T-helper 22 cell (primary cell): ENCODE results near the gene CNGB1.

Source experiments
- DNase-seq: peaks from one replicate; pipeline ENCODE4 v3.0.0-alpha.2; 2020; ENCODE audit warnings: low read depth

CNGB1 gene

DNA sequence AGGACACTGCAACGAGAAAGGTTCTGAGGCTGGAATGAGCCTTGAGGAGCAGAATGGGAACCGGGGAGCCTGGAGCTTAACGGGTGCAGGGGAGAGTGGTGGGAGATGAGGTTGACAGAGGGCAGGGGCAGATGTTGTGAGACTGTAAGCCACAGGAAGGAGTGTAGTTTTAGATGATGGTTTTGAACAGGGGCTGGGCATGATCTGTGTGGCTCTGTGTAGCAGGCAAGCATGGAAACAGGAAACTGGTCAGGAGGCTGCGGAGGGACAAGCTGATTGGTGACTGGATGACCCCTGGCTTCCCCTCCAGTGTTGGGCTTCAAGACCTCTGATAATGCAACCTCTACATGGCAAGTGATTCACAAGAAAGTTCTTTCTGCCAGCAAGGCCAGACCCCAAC is 1.4 kb upstream of the CNGB1 start:
- DNase-seq: no peak

DNA sequence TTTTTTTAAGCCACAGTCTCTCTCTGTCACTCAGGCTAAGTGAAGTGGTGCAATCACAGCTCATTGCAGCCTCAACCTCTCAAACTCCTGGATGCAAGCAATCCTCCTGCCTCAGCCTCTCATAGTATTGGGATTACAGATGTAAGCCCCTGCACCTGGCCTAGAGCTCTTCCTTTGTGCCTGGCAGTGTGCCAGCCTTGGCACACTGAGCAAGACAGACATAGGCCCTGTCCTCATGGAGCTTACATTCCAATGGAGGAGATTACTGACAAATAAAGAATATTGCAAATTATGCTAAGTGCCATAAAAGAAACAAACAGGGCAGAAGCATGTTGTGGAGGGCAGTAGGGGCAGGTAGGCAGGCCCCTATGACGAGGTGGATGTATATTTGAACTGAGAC is 920 bp upstream of the CNGB1 start:
- no peak for DNase-seq

DNA sequence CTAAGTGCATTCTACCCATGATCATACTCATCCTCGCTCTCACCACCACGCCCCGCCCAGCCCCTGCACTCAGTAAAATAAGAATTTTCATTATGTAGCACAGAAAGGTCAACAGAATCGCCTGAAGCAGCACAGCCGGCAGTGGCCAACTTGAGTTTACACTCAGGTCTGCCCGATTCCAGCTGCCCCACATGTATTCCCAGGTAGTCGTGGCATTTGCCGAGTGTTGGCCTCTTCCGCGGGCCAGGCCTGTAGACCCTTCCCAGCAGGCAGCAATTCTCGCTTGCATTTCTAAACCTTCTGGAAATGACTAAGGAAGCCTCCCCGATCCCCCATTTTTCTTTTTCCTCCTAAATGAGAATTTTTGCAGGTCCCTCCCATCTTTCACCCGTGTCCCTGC is 609 bp downstream of the CNGB1 start:
- DNase-seq: no peak

DNA sequence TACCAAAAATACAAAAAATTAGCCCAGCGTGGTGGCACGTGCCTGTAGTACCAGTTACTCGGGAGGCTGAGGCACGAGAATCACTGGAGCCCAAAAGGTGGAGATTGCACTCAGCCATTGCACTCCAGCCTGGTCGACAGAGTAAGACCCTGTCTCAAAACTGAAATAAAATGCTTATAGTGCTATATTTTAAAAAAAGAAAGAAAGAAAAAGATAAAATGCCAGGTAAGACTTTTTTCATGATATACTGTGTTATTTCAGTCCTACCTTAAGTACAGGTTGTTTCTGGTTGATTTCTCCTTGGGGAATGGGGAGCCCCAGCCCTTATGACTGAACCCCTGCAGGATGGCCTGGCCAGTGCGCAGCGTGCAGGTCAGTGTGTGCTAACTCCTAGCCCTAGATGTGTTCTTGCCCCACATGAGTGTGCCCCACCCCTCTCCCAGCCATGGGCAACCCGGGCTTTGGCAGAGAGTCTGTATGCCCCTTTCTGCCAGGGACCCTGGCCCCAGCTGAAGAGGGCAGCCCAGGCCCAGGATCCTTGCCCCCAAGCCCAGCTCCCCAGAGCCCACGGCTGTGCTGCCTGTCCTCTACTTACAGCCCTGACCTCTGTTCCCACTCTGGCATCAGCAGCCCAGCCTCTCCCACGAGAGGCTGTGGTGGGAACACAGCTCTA is 1.3 kb downstream of the CNGB1 start:
- no peak for DNase-seq

DNA sequence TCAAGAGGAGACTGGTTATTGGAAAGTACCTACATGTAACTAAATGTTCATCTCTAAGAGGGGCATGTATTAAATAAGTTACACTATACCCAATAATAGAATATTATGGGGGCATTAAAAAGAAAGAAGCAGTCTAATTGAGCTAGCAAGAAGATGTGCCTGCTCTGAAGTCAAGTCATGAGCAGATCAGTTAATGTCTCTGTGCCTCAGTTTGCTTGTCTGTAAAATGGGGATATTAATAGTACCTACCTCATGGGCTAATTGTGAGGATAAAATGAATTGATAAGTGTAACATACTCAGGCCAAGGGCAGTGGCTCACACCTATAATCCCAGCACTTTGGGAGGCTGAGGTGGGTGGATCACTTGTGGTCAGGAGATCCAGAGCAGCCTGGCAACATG is 3.0 kb downstream of the CNGB1 start:
- no peak for DNase-seq

DNA sequence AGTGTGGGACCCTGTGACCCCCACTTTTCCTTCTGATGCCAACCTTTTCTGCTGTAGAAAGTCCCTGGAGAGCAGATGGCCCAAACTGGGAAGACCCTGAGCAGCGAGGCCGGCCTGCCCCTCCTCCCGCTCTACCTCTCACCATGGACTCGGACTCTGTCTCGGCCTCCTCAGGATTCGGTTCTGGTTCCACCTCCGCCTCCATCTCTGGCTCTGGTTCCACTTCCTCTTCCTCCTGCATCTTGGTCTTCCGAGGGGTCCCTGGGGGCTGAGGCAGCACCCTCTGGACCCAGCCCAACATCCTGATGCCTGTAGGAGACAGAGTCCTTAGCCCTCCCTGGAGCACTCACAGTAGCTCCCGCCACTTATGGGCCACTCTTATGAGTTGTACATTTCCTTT is 3.9 kb downstream of the CNGB1 start:
- no peak for DNase-seq

DNA sequence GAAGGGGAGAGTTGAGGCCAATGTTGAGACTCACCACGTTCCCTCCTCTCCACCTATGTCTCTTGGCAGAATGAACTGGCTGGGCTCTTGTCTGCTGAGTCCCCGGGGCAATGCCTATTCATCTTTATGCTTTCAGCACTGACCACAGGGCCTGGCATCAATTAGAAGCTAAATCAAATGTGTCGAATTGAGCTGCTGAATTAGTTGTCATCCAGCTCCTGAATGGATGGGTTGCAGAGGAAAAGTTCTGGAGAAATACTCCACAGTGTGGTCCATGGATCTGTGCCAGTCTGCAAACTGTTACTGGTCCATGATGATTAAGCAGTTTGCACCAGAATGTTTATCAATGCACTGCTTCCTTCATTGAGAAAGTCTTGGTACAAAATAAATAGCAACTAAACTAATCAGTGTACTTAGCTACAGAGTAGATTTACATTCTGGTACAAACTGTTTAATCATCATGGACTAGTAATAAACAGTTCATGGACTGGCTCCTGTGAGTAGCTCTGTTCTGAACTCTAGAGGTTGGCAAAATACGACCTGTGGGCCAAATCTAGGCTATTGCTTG is 4.6 kb downstream of the CNGB1 start:
- DNase-seq: no peak

DNA sequence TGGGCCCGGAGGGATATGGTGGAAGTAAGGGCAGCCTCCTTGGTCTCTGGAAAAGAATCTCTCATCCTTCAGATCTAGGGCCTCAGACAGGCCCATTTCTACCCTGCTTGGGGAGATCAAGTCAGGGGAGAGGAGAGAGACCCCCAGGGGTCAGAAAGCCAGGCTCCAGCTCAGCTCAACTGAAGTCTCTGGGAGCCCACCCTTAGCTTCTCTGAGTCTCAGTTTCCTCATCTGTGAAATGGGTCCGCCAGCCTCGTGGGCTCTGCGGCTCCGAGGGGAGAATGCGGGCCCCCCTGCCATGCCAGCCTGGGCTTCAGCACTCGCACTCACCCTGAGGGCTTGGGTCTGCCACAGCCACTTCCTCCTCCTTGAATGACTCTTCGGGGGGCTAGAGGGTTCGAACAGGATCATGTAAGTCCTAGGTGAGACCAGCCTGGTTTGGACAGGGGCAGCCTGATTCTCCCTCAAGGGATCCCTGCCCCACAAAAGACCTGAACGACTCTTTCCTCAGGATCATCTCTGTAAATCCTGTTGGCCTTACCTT is 6.7 kb downstream of the CNGB1 start:
- DNase-seq: no peak

DNA sequence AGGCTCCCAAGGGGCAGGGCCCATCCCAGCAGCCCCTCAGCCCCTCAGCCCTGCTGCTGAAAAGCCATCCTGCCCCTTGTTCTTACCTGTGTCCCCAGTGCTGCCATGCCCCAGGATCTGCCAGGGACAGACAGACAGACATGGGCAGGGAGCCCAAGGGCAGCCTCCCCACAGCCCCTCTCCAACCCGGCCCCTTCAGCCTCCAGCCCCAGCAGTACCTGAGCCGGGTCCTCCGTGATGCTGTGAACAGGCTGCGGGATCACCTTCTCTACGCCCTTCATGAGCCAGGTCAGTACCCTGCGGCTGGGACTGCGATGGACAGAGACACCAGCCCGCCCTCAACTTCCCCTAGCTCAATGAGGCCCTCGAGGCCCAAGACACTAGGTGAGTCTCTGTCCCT is 8.2 kb downstream of the CNGB1 start:
- DNase-seq: no peak

DNA sequence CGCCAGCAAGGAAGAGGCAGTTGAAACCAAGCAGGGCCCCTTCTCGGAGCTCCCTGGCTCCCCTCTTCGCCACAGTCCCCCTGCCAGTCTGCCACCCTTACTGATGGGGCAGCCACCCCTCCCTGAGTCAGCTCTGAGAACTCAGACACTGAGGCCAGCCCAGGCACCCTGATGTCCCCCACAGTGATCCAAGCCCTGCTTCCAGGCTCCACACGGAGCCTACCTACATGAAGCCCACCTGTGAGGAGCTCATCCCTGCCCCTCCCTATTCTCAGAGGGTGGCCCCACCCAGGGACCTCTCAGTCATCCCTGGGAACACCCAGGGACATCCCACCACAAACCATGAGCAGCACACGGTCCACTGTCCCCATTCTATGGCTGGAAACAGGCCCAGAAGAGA is 8.9 kb downstream of the CNGB1 start:
- no peak for DNase-seq

DNA sequence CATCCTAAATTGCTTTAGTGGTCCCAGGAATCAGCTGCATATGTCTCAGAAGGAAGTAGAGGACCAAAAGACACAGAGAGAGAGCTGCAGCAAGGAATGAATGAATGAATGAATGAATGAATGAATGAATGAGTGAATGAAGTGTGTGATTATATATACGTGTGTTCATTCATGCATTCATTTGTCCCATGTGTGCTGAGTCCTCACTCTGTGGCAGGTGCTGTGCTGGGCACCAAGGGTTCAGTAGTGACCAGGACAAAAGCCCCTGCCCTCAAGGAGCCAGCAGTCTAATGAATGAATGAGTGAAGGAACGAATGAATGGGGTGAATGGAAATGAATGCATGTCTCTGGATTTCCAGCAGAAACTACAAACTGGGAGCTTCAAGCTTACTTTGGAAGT is 9.4 kb downstream of the CNGB1 start:
- no peak for DNase-seq

DNA sequence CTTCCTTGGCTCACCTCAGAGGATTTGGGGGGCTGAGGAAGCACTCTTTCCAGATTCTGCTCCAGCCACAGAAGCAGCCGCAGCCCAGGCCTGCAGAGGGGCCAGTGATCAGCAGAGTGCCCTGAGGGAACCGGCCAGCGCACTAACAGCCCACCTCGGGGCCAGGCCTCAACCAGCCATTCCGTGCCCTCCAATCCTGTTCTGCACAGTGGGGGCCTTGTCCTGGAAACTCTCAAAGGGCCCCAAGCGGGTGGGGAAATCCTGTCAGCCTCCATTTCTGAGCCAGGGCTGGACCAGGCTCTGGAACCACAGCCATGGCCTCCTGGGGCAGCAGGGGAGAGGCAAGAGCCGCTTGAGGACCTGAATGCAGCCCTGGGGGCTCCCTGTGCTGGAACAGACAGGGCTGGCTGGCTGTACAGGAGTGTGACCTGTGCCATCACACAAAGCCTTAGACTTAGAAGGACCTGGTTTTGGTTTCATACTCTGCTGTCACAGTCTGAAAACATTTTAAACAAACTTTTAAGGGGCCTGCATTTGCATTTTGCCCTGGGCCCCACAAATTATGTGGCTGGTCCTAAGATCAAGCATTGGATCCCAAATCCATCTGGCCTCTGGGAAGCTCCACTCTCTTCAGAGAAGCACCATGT is 10.0 kb downstream of the CNGB1 start:
- no peak for DNase-seq

DNA sequence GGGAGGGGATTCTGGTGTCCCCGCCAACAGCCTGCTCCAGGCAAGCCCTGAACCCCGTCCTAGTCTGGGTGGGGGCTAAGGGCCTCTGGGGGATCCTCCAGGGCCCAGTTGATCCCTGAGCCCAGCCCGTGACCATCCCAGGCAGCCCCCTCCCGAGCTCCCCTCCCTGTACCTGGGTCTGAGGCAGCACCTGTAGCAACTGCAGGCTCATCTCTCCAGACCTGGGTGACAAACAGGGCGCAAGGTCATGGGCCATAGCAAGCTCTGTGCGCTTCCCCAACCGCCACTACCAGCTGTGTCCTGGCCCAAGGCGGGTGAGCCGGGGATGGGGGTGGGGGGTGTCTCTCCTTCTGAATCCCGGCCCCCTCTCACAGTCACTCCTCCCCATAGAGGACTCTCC is 10.6 kb downstream of the CNGB1 start:
- DNase-seq: no peak

DNA sequence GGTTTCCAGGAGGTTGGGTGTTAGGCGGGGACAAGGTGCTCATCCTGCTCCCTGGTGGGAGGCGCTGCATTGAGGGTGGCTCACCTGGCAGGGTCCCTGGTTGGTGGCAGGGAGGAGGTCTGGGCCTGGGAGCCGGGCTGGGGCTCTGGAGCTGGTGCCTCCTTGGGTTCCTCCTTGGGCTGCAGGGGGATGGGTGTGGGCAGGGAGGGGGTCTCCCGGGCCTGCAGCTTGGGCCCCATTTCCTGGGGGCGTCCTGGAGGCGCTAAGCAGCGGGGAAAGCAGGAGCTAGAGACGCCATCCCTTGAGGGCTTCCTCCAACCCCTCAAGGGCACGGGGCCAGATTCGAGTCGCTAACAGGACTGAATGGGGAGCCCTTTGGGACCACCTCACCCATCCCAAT is 11.1 kb downstream of the CNGB1 start:
- no peak for DNase-seq

DNA sequence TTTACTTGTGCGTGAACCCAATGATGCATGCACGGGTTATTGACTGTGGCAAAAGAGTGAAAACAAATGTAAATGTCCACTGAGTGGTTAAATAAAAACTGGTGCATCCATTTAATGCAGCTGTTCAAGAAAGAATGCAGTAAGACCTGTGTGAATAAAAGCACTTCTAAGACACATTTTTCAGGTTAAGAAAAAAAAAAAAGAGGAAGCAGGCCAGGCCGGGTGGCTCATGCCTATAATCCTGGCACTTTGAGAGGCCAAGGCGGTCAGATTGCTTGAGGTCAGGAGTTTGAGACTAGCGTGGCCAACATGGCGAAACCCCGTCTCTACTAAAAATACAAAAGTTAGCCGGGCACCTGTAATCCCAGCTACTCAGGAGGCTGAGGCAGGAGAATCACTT is 11.8 kb downstream of the CNGB1 start:
- no peak for DNase-seq

DNA sequence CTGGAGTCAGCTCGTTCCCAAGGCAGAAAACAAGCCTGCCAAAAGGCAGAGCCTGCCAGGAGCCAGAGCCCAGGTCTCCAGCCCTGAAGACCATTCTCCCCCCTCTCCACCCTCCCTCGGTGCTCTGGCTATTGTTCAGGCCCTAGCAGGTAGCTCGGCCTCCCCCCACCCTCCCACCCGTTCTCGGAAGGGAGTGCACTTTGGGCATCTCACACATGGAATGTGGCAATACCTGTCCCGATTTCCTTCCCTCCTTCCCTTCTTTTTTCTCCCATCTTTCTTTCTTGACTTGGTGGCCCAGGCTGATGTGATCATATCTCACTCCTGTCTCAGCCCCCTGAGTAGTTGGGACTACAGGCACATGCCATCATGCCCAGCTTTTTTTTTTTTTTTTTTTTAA is 12.4 kb downstream of the CNGB1 start:
- DNase-seq: no peak

DNA sequence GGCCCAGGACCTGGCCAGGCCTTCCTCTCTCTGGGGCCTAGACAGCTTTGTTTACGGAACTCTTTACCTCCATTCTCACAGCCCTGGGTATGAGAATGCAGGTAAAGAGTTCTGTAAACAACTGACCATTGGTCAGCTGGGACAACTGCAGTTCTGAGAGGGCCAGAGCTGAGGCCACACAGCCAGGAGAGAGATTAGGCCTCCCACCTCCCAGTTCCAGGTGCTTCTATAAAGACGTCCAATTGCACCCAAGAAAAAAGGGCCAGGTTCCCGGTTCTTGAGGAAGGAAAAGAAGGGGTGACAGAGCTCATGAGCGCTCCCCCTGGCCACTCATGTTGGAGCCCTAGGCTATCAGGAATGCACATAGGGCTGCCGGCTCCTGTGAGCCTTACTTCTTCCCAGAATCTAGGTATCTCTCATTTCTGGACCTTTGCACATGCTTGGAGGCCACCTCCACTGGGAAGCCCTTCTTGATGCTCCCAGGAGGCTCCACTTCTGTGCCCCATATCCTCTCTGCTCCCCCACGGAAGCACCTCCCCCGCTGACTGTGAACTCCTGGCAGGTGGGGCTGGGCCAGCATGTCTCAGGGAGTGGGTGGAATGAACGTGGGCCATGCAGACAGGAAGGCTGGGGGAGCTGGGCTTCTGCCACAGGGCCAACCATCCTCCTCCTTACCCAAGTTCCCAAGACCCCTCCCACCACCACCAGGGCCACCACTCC is 13.1 kb downstream of the CNGB1 start:
- no peak for DNase-seq

DNA sequence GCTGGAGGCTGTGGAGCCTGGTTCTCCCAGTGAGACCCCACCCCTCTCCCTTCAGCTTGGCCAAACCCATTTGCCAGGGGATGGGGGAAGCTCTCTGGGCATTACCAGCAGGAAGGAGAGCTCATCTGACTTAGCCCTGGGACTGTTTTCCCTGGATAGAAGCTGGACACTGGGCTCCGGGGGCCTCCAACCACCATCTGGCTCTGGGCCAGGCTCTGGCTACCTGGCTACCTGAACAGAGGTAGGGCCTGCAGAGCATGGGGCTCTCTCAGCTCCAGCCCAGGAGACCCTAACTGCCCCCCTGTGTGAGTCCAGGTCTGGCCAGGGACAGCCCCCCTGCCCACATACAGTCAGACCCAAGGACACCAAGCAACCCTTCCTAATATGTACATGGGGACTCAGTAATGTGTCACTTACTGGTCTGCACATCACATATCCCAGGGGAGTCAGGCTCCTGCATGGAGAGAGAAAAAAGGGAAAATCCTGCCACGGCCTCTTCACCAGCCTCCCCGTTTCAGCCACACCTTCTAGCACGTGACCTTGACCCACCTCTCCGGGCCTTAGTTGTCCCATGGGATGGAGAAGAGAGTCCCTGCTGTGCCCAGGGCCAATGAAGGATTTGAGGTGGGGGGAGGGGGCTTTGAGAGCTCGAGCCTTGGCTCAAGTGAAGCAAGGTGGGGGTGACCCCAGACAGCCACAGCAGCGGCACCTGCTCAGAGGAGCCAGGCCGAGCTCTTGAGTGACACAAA is 13.8 kb downstream of the CNGB1 start:
- no peak for DNase-seq

DNA sequence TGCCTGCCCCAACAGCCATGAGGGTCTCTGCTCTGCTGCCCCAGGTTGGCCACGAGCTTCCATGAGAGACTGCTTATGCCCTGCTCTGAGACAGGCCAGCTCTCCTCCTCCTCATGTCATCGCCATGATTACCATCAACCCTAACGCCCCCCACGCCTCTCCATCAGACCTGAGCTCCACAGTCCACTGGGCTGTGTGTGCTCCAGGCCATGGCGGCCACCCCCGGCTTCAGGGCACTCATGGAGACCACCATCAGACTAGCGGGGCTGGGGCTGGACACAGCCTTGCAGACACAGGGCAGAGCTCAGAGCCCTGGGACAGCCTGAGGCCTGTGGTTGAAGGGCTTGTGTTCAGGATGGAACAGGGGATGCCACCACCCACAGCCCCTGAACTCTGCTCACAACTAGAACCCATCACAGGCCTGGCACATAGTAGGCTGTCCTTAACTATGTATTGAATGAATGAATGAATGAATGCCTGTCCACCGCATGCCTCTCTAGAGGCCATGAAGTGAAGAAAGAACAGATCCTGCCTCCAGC is 14.6 kb downstream of the CNGB1 start:
- no peak for DNase-seq

DNA sequence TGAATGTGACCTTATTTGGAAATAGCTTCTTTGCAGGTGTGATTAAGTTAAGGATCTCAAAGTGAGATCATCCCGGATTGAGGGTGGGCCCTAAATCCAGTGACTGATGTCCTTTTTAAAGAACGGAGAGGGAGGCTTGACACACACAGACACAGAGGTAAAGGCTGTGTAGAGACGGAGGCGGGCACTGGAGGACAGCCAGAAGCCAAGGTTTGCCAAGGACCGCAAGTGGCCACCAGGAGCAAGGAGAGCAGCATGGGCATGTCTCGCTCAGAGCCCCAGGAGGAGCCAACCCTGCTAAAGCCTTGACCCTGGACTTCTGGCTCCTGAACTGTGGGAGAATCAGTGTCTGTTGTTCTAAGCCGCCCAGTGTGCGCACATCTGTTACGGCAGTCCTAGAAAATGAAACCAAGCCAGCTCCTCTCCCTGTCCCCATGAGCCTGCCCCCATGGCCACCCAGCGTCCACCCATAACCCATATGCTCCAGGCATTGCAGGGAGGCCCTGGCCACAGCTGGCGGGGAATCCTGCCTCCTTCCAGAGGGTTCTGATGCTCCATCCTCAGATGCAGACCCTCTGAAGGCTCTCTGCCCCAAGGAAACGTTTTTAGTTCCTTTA is 15.2 kb downstream of the CNGB1 start:
- DNase-seq: no peak

DNA sequence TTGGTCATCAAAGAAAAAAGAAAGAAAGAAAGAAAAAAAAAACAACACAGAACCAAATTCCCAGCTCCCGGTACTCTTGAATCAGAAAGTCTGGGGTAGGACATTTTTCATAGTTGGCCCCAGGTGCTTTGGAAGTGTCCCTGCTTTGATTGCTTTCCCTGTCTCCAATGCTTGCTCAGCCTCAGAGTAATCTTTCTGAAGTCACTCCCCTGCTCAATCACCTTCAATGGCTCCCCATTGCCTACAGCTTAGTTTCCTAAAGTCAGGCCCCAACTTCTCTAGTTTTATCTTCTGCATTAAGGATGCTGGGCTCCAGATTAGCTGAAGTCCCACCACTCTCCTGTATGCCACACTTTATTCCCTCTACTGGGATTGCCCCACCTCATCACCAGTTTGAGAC is 17.1 kb downstream of the CNGB1 start:
- no peak for DNase-seq

DNA sequence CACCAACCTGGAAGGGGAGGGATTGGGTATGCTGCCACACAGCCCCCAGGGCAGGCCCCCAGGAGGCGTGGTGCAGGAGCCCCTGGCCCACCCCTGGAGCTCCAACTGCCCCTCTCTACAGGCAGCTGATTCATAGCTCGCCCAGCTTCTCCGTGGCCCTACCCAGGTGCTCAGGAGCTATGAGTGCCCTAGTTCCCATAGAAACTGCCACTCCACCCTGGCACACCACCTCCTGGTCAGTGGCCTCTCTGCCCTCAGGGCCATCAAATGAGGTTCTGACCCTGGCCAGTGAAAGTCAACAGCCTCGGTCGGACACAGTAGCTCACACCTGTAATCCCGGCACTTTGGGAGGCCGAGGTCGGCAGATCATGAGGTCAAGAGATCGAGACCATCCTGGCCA is 18.0 kb downstream of the CNGB1 start:
- no peak for DNase-seq
